NCI-H2227 treated with DMSO at 0.1 percent for 48 hours (cell line): ENCODE data around the gene CLDN19.
"Not testable (repeated sequence)": the region's sequence is repeated elsewhere in the genome, so short reads cannot be mapped to it uniquely, and the experiment has no call there.

Experiments used
- DNase-seq: peaks from one replicate; lab custom pipeline; 2025; lab: John Stamatoyannopoulos, UW

CLDN19 gene

GRCh38 chr1:42759114-42759513, 19.1 kb upstream of the CLDN19 start:
- no peak for DNase-seq

- DNase-seq, result no peak
Measured at GRCh38 chr1:42758641-42759040, 18.6 kb upstream of the CLDN19 start.

GRCh38 chr1:42757892-42758275, 17.8 kb upstream of the CLDN19 start:
- no peak for DNase-seq

GRCh38 chr1:42756956-42757891, 17.2 kb upstream of the CLDN19 start:
- DNase-seq, result peak; percentile 74

DNA sequence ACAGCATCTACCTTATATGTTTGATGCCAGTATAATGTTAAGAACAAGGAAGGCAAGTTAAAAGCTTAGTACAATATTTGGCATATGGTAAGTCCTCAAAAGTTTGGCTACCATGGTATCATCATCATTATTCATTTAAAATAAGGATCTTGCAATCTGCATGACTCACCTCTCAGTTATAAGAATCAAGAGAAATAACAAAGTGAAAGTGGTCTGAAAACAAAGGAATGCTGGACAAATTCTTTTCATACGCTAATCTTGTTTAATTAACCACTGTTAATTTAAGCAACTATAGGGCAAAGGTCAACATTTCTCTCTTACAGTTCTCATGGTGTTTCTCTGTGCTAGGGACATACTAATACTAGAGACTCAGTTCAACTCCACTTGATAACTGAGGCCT, 13.0 kb upstream of the CLDN19 start:
- no peak for DNase-seq

DNA sequence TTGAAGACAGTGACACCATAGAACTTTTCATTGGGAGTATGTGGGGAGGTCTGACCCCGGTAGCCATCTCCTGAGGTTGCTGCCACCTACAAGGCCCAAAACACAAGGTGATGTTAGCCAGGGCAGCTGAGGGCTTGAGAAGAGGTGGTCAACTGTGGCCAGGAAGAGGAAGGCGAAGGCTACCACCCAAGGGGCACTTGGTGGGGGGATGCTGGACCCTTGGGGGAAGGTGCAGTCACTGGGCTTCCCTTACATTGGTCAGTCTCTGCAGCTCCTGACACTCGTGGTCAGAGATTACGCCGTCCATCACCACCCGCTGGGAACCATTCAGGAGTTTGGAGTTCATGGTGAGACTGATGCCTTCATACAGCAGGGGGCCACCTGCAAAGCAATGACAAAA, 12.2 kb upstream of the CLDN19 start:
- DNase-seq, result no peak

DNA sequence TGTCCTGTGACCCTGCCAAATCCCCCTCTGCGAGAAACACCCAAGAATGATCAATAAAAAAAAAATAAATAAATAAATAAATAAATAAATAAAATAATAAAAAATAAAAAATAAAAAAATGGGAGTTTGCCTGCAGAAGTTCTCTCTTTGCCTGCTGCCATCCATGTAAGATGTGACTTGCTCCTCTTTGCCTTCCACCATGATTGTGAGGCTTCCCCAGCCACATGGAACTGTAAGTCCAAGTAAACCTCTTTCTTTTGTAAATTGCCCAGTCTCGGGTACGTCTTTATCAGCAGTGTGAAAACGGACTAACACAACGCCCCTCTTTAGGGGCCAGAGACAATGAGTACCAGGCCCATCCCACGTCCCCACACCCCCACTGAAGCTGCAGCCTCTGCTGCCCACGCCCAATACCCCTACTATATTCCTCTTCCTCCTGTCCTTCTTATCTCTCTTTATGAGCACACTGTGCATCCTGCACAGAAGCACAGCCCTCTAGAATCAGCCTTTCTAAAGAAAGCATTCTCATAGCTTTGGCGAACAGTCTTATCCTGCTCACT, 11.6 kb upstream of the CLDN19 start:
- not testable (repeated sequence) for DNase-seq

- DNase-seq, result no peak
Measured at GRCh38 chr1:42750041-42750440, 10.0 kb upstream of the CLDN19 start.

- DNase-seq, result no peak
Measured at GRCh38 chr1:42748461-42749410, 8.7 kb upstream of the CLDN19 start.

DNA sequence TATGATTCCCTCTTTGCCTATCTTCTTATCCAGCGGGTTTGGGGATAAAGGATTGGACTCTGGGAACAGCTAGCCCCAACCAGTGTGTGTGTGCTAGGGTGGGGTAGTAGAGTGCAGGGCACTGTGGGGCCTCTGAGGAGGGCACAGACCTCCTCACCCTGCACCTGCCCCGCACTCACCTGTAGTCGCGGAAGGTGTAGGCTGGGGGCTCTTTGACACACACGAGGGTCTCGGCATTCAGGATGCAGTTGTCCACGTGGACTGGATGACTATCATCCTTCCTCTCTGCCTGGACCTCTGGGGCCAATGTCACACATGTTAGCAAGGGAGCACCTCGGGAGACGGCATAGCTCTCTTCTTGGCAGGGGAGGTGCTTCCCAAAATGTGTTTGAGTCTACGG, 8.0 kb upstream of the CLDN19 start:
- no peak for DNase-seq

GRCh38 chr1:42747125-42747524, 7.1 kb upstream of the CLDN19 start:
- DNase-seq, result no peak

GRCh38 chr1:42746436-42747105, 6.5 kb upstream of the CLDN19 start:
- no peak for DNase-seq

GRCh38 chr1:42745851-42746250, 5.8 kb upstream of the CLDN19 start:
- no peak for DNase-seq

DNA sequence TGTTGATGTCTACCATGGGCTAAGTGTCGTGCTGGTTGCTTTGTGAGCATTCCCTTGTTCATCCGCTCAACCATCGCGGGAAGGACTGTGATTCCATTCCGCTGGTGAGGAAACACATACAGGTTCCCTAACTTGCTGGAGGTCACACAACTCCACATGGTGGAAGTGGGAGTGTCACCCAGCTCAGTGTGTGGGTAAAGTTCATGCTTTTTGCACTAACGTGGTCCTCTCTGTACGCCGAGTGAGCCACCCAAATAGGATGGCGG, 4.0 kb upstream of the CLDN19 start:
- no peak for DNase-seq

DNA sequence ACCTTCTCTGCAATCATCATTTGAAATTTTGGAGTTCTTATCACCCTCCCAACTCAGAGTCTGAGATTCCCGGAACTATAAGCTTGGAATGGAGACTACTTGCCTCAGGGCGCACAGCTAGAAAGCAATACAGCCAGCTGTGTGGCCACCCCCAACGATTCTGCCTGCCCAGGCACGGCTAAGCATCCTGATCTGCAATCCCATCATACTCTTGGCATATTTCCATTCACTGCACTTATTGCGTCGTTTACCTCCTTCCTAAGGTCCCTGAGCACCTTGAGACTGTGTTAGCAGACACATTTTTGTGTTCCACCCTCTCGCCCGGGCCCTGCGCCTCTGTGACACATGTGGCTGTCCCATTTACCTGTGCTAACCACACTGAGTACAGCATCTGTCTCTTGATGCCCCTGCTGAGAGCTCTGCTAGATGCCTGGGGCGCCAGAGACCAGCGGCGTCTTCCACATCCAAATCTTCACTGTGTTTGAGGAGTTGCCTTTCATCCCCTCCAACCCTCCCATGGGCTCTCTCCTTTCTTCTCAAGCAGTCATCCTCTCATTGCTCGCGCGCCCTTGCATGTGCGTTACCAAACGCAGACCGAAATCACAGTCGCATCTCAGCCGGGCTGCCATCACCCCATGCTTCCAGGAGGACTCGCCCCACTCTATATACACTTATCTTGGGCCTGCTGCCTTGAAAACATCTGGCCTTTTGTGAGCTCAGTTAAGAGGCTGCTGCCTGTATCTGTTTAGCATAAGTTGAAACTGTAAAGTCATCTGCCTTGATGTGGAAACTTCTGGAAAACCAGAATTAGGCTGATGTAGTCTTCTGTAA, 3.5 kb upstream of the CLDN19 start:
- DNase-seq, result no peak

GRCh38 chr1:42742617-42743316, 2.7 kb upstream of the CLDN19 start:
- no peak for DNase-seq

DNA sequence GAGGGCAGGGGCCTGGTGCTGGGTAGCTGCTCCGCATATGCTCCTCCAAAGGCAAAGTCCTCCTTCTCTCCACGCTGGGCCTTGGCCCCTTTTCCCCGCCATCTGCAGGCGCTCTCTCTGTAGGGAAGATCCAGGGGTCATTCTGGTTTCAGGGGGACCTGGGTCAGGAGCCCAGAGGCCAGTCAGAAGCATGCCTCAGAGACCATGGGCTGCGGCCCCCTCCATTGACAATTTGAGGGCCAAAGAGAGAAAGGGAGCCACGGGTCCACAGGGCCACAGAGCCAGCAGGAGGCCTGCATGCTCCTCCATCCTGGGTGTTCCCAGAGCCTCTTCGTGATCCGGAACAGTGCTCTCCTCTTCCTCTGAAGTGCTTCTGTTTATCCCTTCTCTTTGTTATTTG, 2.1 kb upstream of the CLDN19 start:
- no peak for DNase-seq

DNA sequence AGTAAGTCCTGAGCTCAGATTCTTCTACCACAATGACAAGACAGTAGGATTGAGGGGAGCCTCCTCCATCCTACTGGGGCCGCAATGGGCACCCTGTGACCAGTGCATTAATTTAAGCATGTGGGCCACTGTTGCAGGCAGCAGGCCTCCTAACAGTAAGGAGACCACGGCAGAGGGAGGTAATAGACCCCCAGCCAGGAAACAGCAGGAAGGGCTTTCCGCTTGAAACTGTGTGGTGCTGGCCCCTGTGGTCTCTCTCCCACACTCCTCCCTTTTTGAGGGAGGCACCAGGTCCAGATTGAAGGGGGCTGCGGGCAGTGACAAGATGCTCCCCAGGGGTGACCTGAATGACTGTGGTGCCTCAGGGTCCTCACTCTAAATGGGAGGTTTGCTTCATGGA, 1.7 kb upstream of the CLDN19 start:
- no peak for DNase-seq

DNA sequence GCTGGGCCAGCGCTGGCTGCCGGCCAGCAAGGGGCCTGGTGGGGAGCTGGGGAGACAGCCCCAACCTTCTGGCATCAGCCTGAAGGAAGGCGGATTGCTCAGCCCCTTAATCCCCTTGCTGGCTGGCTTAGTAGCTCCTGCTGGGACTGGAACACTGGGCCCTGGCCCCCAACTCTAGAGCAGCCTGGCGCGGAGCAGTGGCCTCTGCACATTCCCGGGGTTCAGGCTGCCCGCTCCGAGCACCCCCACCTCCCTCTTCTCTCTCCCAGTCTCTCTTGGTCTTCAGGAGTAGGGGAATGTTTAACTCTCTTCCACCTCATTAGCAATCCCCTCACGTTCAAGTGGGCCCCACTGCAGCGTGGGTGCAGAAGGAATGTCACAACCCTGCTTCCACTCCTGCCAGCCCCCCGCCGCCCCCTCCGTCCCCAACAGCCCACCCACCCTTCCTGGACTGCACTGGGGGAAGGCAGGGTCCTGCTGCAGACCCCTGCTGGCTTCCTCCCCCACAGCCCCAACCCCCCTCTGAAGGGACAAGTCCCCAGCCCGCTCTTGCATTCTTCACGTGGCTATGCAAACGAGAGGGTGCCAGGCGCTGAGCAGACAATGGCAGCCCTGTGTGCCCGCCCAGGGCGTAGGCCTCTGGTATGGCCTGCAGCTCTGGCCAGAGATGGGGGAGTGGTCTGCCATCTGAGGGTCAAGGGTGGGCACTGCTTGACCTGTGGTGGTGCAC, 980 bp upstream of the CLDN19 start:
- DNase-seq, result no peak

DNA sequence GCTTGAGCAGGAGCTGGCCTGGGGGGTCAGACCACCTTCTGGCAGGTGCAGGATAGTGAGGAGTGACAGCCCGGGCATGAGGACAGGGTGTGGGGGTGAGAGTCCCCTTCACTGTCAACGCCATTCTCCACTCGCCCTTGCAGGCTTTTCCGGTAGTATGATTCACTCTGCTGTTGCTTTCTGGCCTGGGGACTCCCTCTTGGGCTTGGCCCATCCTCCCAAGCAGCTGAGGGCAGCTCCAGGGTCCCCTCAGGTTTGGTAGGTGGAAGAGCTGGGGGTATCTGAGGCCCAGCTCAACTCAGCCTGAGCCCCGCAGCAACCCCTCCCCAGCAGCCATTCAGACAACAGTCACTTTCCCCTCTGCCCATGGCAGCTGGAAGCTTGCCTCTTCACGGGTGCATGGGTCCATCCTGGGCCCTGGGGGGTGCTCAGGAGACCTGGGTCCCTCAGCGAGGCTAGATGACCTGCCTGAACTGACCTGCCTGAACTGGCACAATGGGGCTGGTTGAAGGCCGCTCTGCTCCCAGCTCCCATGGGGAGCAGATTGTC, 1.3 kb downstream of the CLDN19 start:
- no peak for DNase-seq
